Liver (tissue), 9 donors: Measurements from ENCODE around the gene LRRC23. TPM values are rescaled to one million over a fixed set of nuclear protein-coding genes. Genes with fewer than 3 reads are reported as not detected.

Experiments used
- DNase-seq: peaks from one replicate; pipeline ENCODE4 v3.0.0-alpha.2; 2017; ENCODE audit warnings: low spot score
- H3K27ac ChIP-seq, 2 donors: one replicate each; pipeline ENCODE4 v1.7.0; 2013; ENCODE audit warnings: inconsistent platforms in 2 of 2, low read length in 2 of 2, control low read depth in 1 of 2, low read depth in 1 of 2, mild to moderate bottlenecking in 1 of 2
- H3K27me3 ChIP-seq, 4 donors: one replicate each; pipeline versions ENCODE4 v1.6.1 to v1.7.0; 2013; ENCODE audit warnings: low read length in 3 of 4, inconsistent platforms in 1 of 4, mild to moderate bottlenecking in 1 of 4, moderate library complexity in 1 of 4; ENCODE audit not compliant: control insufficient read depth in 4 of 4, insufficient read depth in 4 of 4
- H3K36me3 ChIP-seq, 4 donors: one replicate each; pipeline versions ENCODE4 v1.6.1 to v1.7.0; 2013; ENCODE audit warnings: low read length in 3 of 4, mild to moderate bottlenecking in 3 of 4, low read depth in 1 of 4, moderate library complexity in 1 of 4; ENCODE audit not compliant: control insufficient read depth in 4 of 4, insufficient read depth in 3 of 4
- H3K4me1 ChIP-seq, 4 donors: one replicate each; pipeline versions ENCODE4 v1.6.1 to v1.7.0; 2013; ENCODE audit warnings: low read length in 3 of 4, mild to moderate bottlenecking in 3 of 4, moderate library complexity in 1 of 4; ENCODE audit not compliant: control insufficient read depth in 4 of 4, insufficient read depth in 4 of 4
- H3K4me3 ChIP-seq, 3 donors: one replicate each; pipeline versions ENCODE4 v1.6.1 to v1.7.0; 2013; ENCODE audit warnings: low read length in 3 of 3, control low read depth in 1 of 3, low read depth in 1 of 3, mild to moderate bottlenecking in 1 of 3
- H3K9ac ChIP-seq, 2 donors: one replicate each; pipeline ENCODE4 v1.7.0; 2013; ENCODE audit warnings: low read length in 2 of 2, mild to moderate bottlenecking in 2 of 2, moderate library complexity in 2 of 2, control low read depth in 1 of 2, low read depth in 1 of 2
- H3K9me3 ChIP-seq, 4 donors: one replicate each; pipeline versions ENCODE4 v1.6.1 to v1.7.0; 2013; ENCODE audit warnings: low read length in 3 of 4; ENCODE audit not compliant: control insufficient read depth in 4 of 4
- ATF3 ChIP-seq: IDR thresholded peaks from 2 replicates; pipeline ENCODE4 v1.6.1; 2016; ENCODE audit warnings: antibody characterized with exemption
- CTCF ChIP-seq: fragments of 150-350 bp; IDR thresholded peaks from 2 replicates; pipeline ENCODE4 v1.5.1; 2017; ENCODE audit warnings: improper control_type of control experiment, low read depth, low read length; ENCODE audit not compliant: missing input control
- EGR1 ChIP-seq, 2 donors: IDR thresholded peaks; 2 replicates each; pipeline ENCODE4 v1.6.1; 2016 to 2018; ENCODE audit warnings: antibody characterized with exemption in 2 of 2, low read depth in 2 of 2
- FOXA2 ChIP-seq: IDR thresholded peaks from 2 replicates; pipeline ENCODE4 v1.6.1; 2016; ENCODE audit warnings: antibody characterized with exemption
- HNF4A ChIP-seq, 2 donors: conservative IDR thresholded peaks; 2 replicates each; pipeline ENCODE4 v1.6.1; 2016; ENCODE audit warnings: antibody characterized with exemption in 2 of 2, mild to moderate bottlenecking in 2 of 2
- JUND ChIP-seq, 2 donors: IDR thresholded peaks; 2 replicates each; pipeline ENCODE4 v1.6.1; 2016; ENCODE audit warnings: antibody characterized with exemption in 2 of 2
- NR2F2 ChIP-seq: IDR thresholded peaks from 2 replicates; pipeline ENCODE4 v1.6.1; 2016; ENCODE audit warnings: antibody characterized with exemption
- RAD21 ChIP-seq, 2 donors: IDR thresholded peaks; 2 replicates each; pipeline ENCODE4 v1.6.1; 2016; ENCODE audit warnings: antibody characterized with exemption in 2 of 2, mild to moderate bottlenecking in 2 of 2
- REST ChIP-seq: IDR thresholded peaks from 2 replicates; pipeline ENCODE4 v1.6.1; 2016; ENCODE audit warnings: antibody characterized with exemption, mild to moderate bottlenecking
- RXRA ChIP-seq, 2 donors: IDR thresholded peaks; 2 replicates each; pipeline ENCODE4 v1.6.1; 2017 to 2018; ENCODE audit warnings: antibody characterized with exemption in 2 of 2, mild to moderate bottlenecking in 1 of 2
- ZBTB33 ChIP-seq: IDR thresholded peaks from 2 replicates; pipeline ENCODE4 v1.6.1; 2016; ENCODE audit warnings: antibody characterized with exemption
- WGBS: extraction: QIAGEN DNeasy Blood & Tissue Kit; methylation state at CpG from one replicate; pipeline ENCODE4 v1.1.7; 2013; 5-methylcytosine and 5-hydroxymethylcytosine counted together
- polyA plus RNA-seq, 2 donors: library from polyadenylated mRNA; stranded (reverse) in 1 of 2; unstranded in 1 of 2; fragments of 200-250 nt in 1 of 2; fragments of >200 nt in 1 of 2; fragmentation: Nextera tagmentation in 1 of 2; extraction: Ambion mirVana in 1 of 2; gene quantifications; one replicate each; pipeline versions ENCODE4 v1.2.1 to v1.2.3, GENCODE V29; 2013 to 2015
- total RNA-seq, 2 donors: library from RNA; depleted of rRNA; stranded (reverse); fragments of >200 nt; gene quantifications; one replicate each; pipeline ENCODE4 v1.2.3, GENCODE V29; 2014
- donor health status: healthy.
- donor health status: healthy.
- donor health status: healthy.
- donor health status: healthy.
- donor health status: healthy.

Gene LRRC23
- total and polyA plus RNA-seq, 4 donors = 0.92 to 3.6 (median 2.1) TPM

GRCh38 chr12:6938353-6939190 is 34.0 kb downstream of the LRRC23 start:
- Histone ChIP-seq H3K4me1 (peaks cover 13 to 43% (median 21%) of the 10 kb centered on the region in 4 donors), H3K9ac (peak overlapping the region in 1 of 2 donors; percentile 53), H3K9me3 (no peaks in the 10 kb centered on the region), H3K27ac (peak overlapping the region; percentile 91 to 96), H3K36me3 (peaks cover 0 to 14% (median 7%) of the 10 kb centered on the region in 4 donors), H3K4me3 (peak overlapping the region in 1 of 3 donors; percentile 23), H3K27me3 (no peaks in the 10 kb centered on the region)
- TF ChIP-seq EGR1 (IDR thresholded peaks at IDR 0.05; ENCODE audit: low read depth in 2 of 2) = no peak
- TF ChIP-seq HNF4A (conservative IDR thresholded peaks at IDR 0.05) = no peak
- no peak for TF ChIP-seq RAD21 (IDR thresholded peaks at IDR 0.05)
- TF ChIP-seq ZBTB33 = no peak
- no peak for TF ChIP-seq REST
- no peak for TF ChIP-seq NR2F2
- no peak for TF ChIP-seq ATF3
- no peak for TF ChIP-seq FOXA2
- no peak for TF ChIP-seq JUND (IDR thresholded peaks at IDR 0.05)
- no peak for TF ChIP-seq RXRA (IDR thresholded peaks at IDR 0.05)
- TF ChIP-seq CTCF = no peak
- WGBS = 88% methylated on average over 32 of the region's 32 CpGs
- no peak for DNase-seq

- H3K4me3 ChIP-seq = no peak overlapping the region
- no peak overlapping the region for H3K27ac ChIP-seq
- 71% methylated on average over 2 of the region's 2 CpGs for WGBS
- peaks cover 13 to 40% (median 22%) of the 10 kb centered on the region in 4 donors for H3K4me1 ChIP-seq
- no peaks in the 10 kb centered on the region for H3K27me3 ChIP-seq
- no peak for DNase-seq
- no peak for TF ChIP-seq HNF4A (conservative IDR thresholded peaks at IDR 0.05)
- no peak overlapping the region for H3K9ac ChIP-seq
- H3K36me3 ChIP-seq = peaks cover 0 to 11% (median 5%) of the 10 kb centered on the region in 4 donors
- no peaks in the 10 kb centered on the region for H3K9me3 ChIP-seq
These were observed 34.5 kb downstream of the LRRC23 start for GRCh38 chr12:6939191-6939540.
